Trophoblast cell (in vitro differentiated cells and primary cell): ENCODE measurements around the gene GRP.
A peak's percentile ranks its signal among the peaks of the same experiment; 100 is the strongest.

Experiments
- DNase-seq, 2 donors: peaks; one replicate each; pipeline ENCODE4 v3.0.0-alpha.2; 2016
- H2AFZ ChIP-seq: 2 replicates; pipeline ENCODE4 v1.6.1; 2013; ENCODE audit warnings: low read length, moderate library complexity, mild to moderate bottlenecking; ENCODE audit not compliant: insufficient read depth, poor library complexity
- H2AK5ac ChIP-seq: 2 replicates; pipeline ENCODE4 v1.6.1; 2013; ENCODE audit warnings: mild to moderate bottlenecking, low read length
- H2BK120ac ChIP-seq: 2 replicates; pipeline ENCODE4 v1.6.1; 2013; ENCODE audit warnings: low read length, mild to moderate bottlenecking, moderate library complexity; ENCODE audit not compliant: insufficient read depth, poor library complexity
- H2BK12ac ChIP-seq: 2 replicates; pipeline ENCODE4 v1.6.1; 2013; ENCODE audit warnings: mild to moderate bottlenecking, low read length, moderate library complexity
- H2BK5ac ChIP-seq: 2 replicates; pipeline ENCODE4 v1.6.1; 2013; ENCODE audit warnings: low read length, low read depth, moderate library complexity, mild to moderate bottlenecking; ENCODE audit not compliant: poor library complexity
- H3K14ac ChIP-seq: 2 replicates; pipeline ENCODE4 v1.6.1; 2013; ENCODE audit warnings: mild to moderate bottlenecking, low read length
- H3K18ac ChIP-seq: 2 replicates; pipeline ENCODE4 v1.6.1; 2013; ENCODE audit warnings: mild to moderate bottlenecking, low read length
- H3K23ac ChIP-seq: 2 replicates; pipeline ENCODE4 v1.6.1; 2013; ENCODE audit warnings: low read length
- H3K27ac ChIP-seq: 2 replicates; pipeline ENCODE4 v1.5.1; 2013; ENCODE audit warnings: low read depth, mild to moderate bottlenecking, inconsistent platforms, low read length, moderate library complexity
- H3K27me3 ChIP-seq: 2 replicates; pipeline ENCODE4 v1.6.1; 2013; ENCODE audit warnings: inconsistent platforms, mild to moderate bottlenecking, low read length, moderate library complexity; ENCODE audit not compliant: insufficient read depth
- H3K36me3 ChIP-seq, 2 experiments: 1 replicate in 1 of 2; 2 replicates in 1 of 2; pipeline ENCODE4 v1.6.1; 2013; ENCODE audit warnings: low read length in 2 of 2, mild to moderate bottlenecking in 2 of 2, moderate library complexity in 1 of 2; ENCODE audit not compliant: insufficient read depth in 2 of 2, control insufficient read depth in 1 of 2
- H3K4ac ChIP-seq: 2 replicates; pipeline ENCODE4 v1.6.1; 2013; ENCODE audit warnings: low read depth, mild to moderate bottlenecking, low read length, moderate library complexity
- H3K4me1 ChIP-seq, 2 experiments: 1 replicate in 1 of 2; 2 replicates in 1 of 2; pipeline ENCODE4 v1.6.1; 2013; ENCODE audit warnings: low read length in 2 of 2, mild to moderate bottlenecking in 2 of 2, moderate library complexity in 1 of 2; ENCODE audit not compliant: insufficient read depth in 2 of 2, control insufficient read depth in 1 of 2
- H3K4me2 ChIP-seq: 2 replicates; pipeline ENCODE4 v1.6.1; 2013; ENCODE audit warnings: inconsistent platforms, mild to moderate bottlenecking, low read length, moderate library complexity
- H3K4me3 ChIP-seq: 2 replicates; pipeline ENCODE4 v1.5.1; 2013; ENCODE audit warnings: mild to moderate bottlenecking, low read depth, low read length, inconsistent platforms
- H3K79me1 ChIP-seq: one replicate; pipeline ENCODE4 v1.6.1; 2013; ENCODE audit warnings: low read length
- H3K79me2 ChIP-seq: 2 replicates; pipeline ENCODE4 v1.6.1; 2013; ENCODE audit warnings: low read length, mild to moderate bottlenecking; ENCODE audit not compliant: control insufficient read depth, insufficient read depth, poor library complexity
- H3K9ac ChIP-seq: 2 replicates; pipeline ENCODE4 v1.6.1; 2013; ENCODE audit warnings: mild to moderate bottlenecking, low read length
- H3K9me3 ChIP-seq: 2 replicates; pipeline ENCODE4 v1.6.1; 2013; ENCODE audit warnings: low read depth, mild to moderate bottlenecking, control low read depth, inconsistent platforms, low read length; ENCODE audit not compliant: insufficient read depth
- H4K12ac ChIP-seq: 2 replicates; pipeline ENCODE4 v1.6.1; 2013; ENCODE audit warnings: low read depth, mild to moderate bottlenecking, low read length, moderate library complexity
- H4K8ac ChIP-seq: 2 replicates; pipeline ENCODE4 v1.6.1; 2013; ENCODE audit warnings: low read depth, mild to moderate bottlenecking, low read length, moderate library complexity
- H4K91ac ChIP-seq: one replicate; pipeline ENCODE4 v1.6.1; 2013; ENCODE audit warnings: low read depth, mild to moderate bottlenecking, low read length, moderate library complexity
- WGBS: extraction: QIAGEN DNeasy Blood & Tissue Kit; methylation state at CpG from one replicate; pipeline ENCODE4 v1.1.7; 2013; ENCODE audit warnings: missing lambda C conversion rate; ENCODE audit not compliant: insufficient read length, insufficient coverage; ENCODE audit errors: extremely low coverage; 5-methylcytosine and 5-hydroxymethylcytosine counted together

GRP gene

GRCh38 chr18:59266459-59266858 lies 46.5 kb downstream of the GRP start:
- H3K79me1 ChIP-seq, result no peaks in the 10 kb centered on the region
- H3K4me1 ChIP-seq, result peaks cover 9 to 14% of the 10 kb centered on the region in 2 experiments
- WGBS, result no CpG with 5 or more reads among the region's 1 CpG

DNA sequence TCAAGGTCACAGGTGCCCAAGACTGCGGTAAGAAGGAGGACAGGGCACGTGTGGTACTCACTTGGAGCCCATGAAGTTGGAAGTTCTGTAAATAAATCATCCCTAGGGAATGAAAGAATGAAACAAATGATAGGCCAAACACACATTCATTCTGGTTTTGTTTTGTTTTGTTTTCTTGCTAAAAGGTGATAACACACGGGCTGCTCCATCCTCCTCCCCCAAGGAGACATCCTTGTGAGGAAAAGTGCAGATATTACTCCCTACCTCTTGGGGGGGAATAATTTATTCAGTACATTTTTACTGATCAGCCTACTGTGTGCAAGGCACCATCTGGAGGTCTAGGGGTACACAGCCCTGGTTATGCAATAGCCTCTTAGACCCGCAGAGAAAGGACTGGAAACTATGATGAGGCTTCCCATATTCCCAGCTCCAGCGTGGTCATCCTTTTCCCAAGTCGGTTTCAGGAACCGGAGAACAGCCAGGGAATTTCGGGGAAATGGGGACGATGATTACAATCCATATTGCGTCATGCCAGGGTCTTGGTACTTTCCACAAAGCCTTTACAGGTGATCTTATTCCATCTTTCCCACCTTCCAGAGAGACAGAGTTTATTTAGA lies 47.0 kb downstream of the GRP start:
- Histone ChIP-seq H3K79me2 (no peaks in the 10 kb centered on the region), H3K27me3 (peaks cover 89% of the 10 kb centered on the region), H3K27ac (no peak overlapping the region), H3K4me3 (no peak overlapping the region), H3K14ac (no peak overlapping the region), H3K4ac (no peak overlapping the region), H3K79me1 (no peaks in the 10 kb centered on the region), H3K4me2 (no peak overlapping the region), H3K36me3 (no peaks in the 10 kb centered on the region), H3K9me3 (peaks cover 9% of the 10 kb centered on the region), H2AFZ (no peak overlapping the region), H3K23ac (no peak overlapping the region), H4K91ac (no peak overlapping the region), H2BK5ac (no peak overlapping the region), H2AK5ac (no peak overlapping the region), H4K12ac (no peak overlapping the region), H4K8ac (no peak overlapping the region), H2BK120ac (no peak overlapping the region), H3K4me1 (peaks cover 9 to 14% of the 10 kb centered on the region in 2 experiments), H3K18ac (no peak overlapping the region), H2BK12ac (no peak overlapping the region), H3K9ac (no peak overlapping the region)
- no peak for DNase-seq
- WGBS, result no CpG with 5 or more reads among the region's 10 CpGs

More at GRCh38 chr18:59266459-59266858, 46.5 kb downstream of the GRP start:
- Histone ChIP-seq H3K18ac (no peak overlapping the region), H3K36me3 (no peaks in the 10 kb centered on the region), H4K12ac (no peak overlapping the region), H3K9me3 (peaks cover 9% of the 10 kb centered on the region), H3K27me3 (peaks cover 84% of the 10 kb centered on the region), H3K27ac (no peak overlapping the region), H3K79me2 (no peaks in the 10 kb centered on the region), H4K8ac (no peak overlapping the region), H3K4me3 (no peak overlapping the region), H4K91ac (no peak overlapping the region), H3K4me2 (no peak overlapping the region), H3K4ac (no peak overlapping the region), H3K9ac (no peak overlapping the region), H3K23ac (no peak overlapping the region), H2BK120ac (no peak overlapping the region), H2AK5ac (no peak overlapping the region), H3K14ac (no peak overlapping the region), H2BK5ac (no peak overlapping the region), H2BK12ac (no peak overlapping the region), H2AFZ (no peak overlapping the region)
- DNase-seq, result no peak

DNA sequence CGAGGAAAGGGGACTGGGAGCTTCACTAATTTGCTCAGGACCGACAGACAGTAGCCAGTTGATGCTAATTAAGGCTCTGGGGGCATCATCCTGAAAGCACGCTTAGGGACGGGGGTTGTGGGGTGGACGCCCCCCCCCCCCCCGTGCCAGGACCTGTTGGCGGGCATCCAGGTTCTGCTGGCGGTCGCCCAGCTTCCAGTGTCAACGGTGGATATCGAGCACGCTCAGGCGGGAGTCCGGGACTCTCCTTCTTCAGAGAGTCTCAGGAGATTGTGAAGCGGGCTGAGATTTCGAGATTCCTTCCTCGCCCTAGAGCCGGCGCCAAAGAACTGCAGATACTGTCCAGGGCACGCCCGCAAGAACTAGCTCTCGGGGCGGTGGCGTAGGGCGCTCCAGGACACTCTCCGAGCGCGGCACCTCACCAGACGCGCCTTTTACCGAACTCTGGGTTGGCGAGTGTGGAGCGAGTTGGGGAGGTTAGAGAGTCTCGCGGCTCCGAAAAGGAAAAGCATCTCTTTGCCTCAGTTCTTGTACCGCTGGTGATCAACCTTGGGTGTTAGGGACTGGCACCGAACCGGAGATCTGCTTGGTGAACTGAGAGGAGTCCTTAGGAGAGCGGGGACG lies 47.7 kb downstream of the GRP start:
- WGBS, result no CpG with 5 or more reads among the region's 41 CpGs
- peaks cover 9 to 14% of the 10 kb centered on the region in 2 experiments for H3K4me1 ChIP-seq
- no peaks in the 10 kb centered on the region for H3K79me1 ChIP-seq
- H3K14ac ChIP-seq, result no peak overlapping the region
- no peak overlapping the region for H3K27ac ChIP-seq
- H2BK5ac ChIP-seq, result no peak overlapping the region
- H3K18ac ChIP-seq, result no peak overlapping the region
- peak overlapping the region; percentile 58 for H2AFZ ChIP-seq
- H2BK12ac ChIP-seq, result no peak overlapping the region
- no peak overlapping the region for H3K23ac ChIP-seq
- no peak overlapping the region for H4K12ac ChIP-seq
- H2BK120ac ChIP-seq, result no peak overlapping the region
- no peak overlapping the region for H4K8ac ChIP-seq
- no peak overlapping the region for H3K4me2 ChIP-seq
- H2AK5ac ChIP-seq, result no peak overlapping the region
- DNase-seq, result no peak
- H3K4me3 ChIP-seq, result no peak overlapping the region
- H4K91ac ChIP-seq, result no peak overlapping the region
- no peaks in the 10 kb centered on the region for H3K79me2 ChIP-seq
- H3K9me3 ChIP-seq, result peaks cover 11% of the 10 kb centered on the region
- H3K9ac ChIP-seq, result no peak overlapping the region
- H3K36me3 ChIP-seq, result no peaks in the 10 kb centered on the region
- peaks cover 95% of the 10 kb centered on the region for H3K27me3 ChIP-seq
- H3K4ac ChIP-seq, result no peak overlapping the region

GRCh38 chr18:59268127-59268720 lies 48.3 kb downstream of the GRP start:
- Histone ChIP-seq H2BK120ac (no peak overlapping the region), H3K27ac (no peak overlapping the region), H4K12ac (no peak overlapping the region), H3K4me1 (peaks cover 15 to 18% of the 10 kb centered on the region in 2 experiments), H3K79me1 (no peaks in the 10 kb centered on the region), H3K27me3 (peaks cover 97% of the 10 kb centered on the region), H4K91ac (no peak overlapping the region), H3K4me2 (peak overlapping the region; percentile 75), H2BK5ac (no peak overlapping the region), H2AK5ac (no peak overlapping the region), H3K14ac (no peak overlapping the region), H2AFZ (peak overlapping the region; percentile 87), H3K79me2 (no peaks in the 10 kb centered on the region), H3K36me3 (no peaks in the 10 kb centered on the region), H3K9ac (no peak overlapping the region), H3K23ac (no peak overlapping the region), H3K4me3 (no peak overlapping the region), H3K18ac (no peak overlapping the region), H4K8ac (no peak overlapping the region), H3K4ac (no peak overlapping the region), H3K9me3 (peaks cover 11% of the 10 kb centered on the region), H2BK12ac (no peak overlapping the region)
- WGBS, result no CpG with 5 or more reads among the region's 28 CpGs
- no peak for DNase-seq
